ENCODE data around the gene TSPAN17. TPM values are rescaled to one million over a fixed set of nuclear protein-coding genes. Genes with fewer than 3 reads are reported as not detected.
"Not testable (repeated sequence)": the region's sequence is repeated elsewhere in the genome, so short reads cannot be mapped to it uniquely, and the experiment has no call there.

TSPAN17 gene
- total and polyA plus RNA-seq, 10 of the 15 experiments (the other 5 are each of a cell fraction or from before 2014, with no cell fraction given) = 0.24 to 17.1 (median 10.4) TPM

- H3K9me3 ChIP-seq (replicated peaks; ENCODE audit: control insufficient read depth, insufficient read depth, low read length) = no peaks in the 10 kb centered on the region
- H2AFZ ChIP-seq (ENCODE audit: control insufficient read depth, low read depth, low read length) = no peak overlapping the region
- ATAC-seq = no peak
- TF ChIP-seq CEBPB (IDR thresholded peaks at IDR 0.05; ENCODE audit: borderline replicate concordance in 1 of 2, low read depth in 2 of 2, low read length in 2 of 2) = no peak
- TF ChIP-seq EGR1 (IDR thresholded peaks at IDR 0.05; ENCODE audit: borderline replicate concordance in 1 of 2, low read depth in 2 of 2, low read length in 2 of 2) = no peak
- TF ChIP-seq GATAD2B (conservative IDR thresholded peaks at IDR 0.05; ENCODE audit: low read depth) = no peak
- no peak overlapping the region for H3K9ac ChIP-seq (ENCODE audit: control insufficient read depth, insufficient read depth, low read length)
- POLR2A ChIA-PET = no interaction called here
- in situ Hi-C loops (cut with MboI) = no loop called here
- H3K4me2 ChIP-seq (ENCODE audit: control insufficient read depth, insufficient read depth) = no peak overlapping the region
- no peaks in the 10 kb centered on the region for H3K4me1 ChIP-seq (ENCODE audit: control insufficient read depth, insufficient read depth, low read length)
- WGBS (ENCODE audit: insufficient coverage, insufficient replicate concordance, low lambda C conversion rate, missing lambda C conversion rate) = 23% methylated on average over 9 of the region's 9 CpGs
- H3K27ac ChIP-seq (ENCODE audit: control insufficient read depth, insufficient read depth) = no peak overlapping the region
- SMC1A ChIA-PET (ENCODE audit: uncharacterized antibody, unreplicated experiment) = no interaction called here
- H3K36me3 ChIP-seq (ENCODE audit: control insufficient read depth in 2 of 2, insufficient read depth in 2 of 2, low read length in 1 of 2) = no peaks in the 10 kb centered on the region
- H3K79me2 ChIP-seq (ENCODE audit: control insufficient read depth, insufficient read depth, low read length) = no peaks in the 10 kb centered on the region
- FAIRE-seq = no peak
- no TSS peak for BruUV-seq (replicated peaks)
- DNase-seq (ENCODE audit: low read depth, low spot score) = no peak
- H3K4me3 ChIP-seq = no peak overlapping the region
- CTCF ChIA-PET = interaction anchor here (1.6 kb wide), 1 partner anchor 37 kb away, joined by 7 read pairs; no protein-coding TSS in a partner anchor
- RAD21 ChIA-PET (ENCODE audit: unreplicated experiment) = interaction anchor here (1.0 kb wide), 1 partner anchor 37 kb away, joined by 3 read pairs; no protein-coding TSS in a partner anchor
- peaks cover 0 to 7% of the 10 kb centered on the region in 2 experiments; a peak in 3 of 4 replicates for H3K27me3 ChIP-seq (replicated peaks in 1 of 2; ENCODE audit: control insufficient read depth in 2 of 2, insufficient read depth in 2 of 2, low read length in 1 of 2)
- intact Hi-C loops (cut with micrococcal nuclease; ENCODE audit: unreplicated experiment) = no loop called here
- no peaks in the 10 kb centered on the region for H4K20me1 ChIP-seq (ENCODE audit: control insufficient read depth, insufficient read depth)
These were observed 50.8 kb downstream of the TSPAN17 start for GRCh38 chr5:176697934-176698538.

- H3K9me3 ChIP-seq (replicated peaks; ENCODE audit: control insufficient read depth, insufficient read depth, low read length); BruUV-seq (replicated peaks); H3K4me2 ChIP-seq (ENCODE audit: control insufficient read depth, insufficient read depth); H3K9ac ChIP-seq (ENCODE audit: control insufficient read depth, insufficient read depth, low read length); H4K20me1 ChIP-seq (ENCODE audit: control insufficient read depth, insufficient read depth); in situ Hi-C loops (cut with MboI); ATAC-seq; H3K79me2 ChIP-seq (ENCODE audit: control insufficient read depth, insufficient read depth, low read length); POLR2A ChIA-PET; DNase-seq (ENCODE audit: low read depth, low spot score); H3K27me3 ChIP-seq (replicated peaks in 1 of 2; ENCODE audit: control insufficient read depth in 2 of 2, insufficient read depth in 2 of 2, low read length in 1 of 2); FAIRE-seq; H3K27ac ChIP-seq (ENCODE audit: control insufficient read depth, insufficient read depth); H3K36me3 ChIP-seq (ENCODE audit: control insufficient read depth in 2 of 2, insufficient read depth in 2 of 2, low read length in 1 of 2); RAD21 ChIA-PET (ENCODE audit: unreplicated experiment); H3K4me3 ChIP-seq; intact Hi-C loops (cut with micrococcal nuclease; ENCODE audit: unreplicated experiment); SMC1A ChIA-PET (ENCODE audit: uncharacterized antibody, unreplicated experiment); H2AFZ ChIP-seq (ENCODE audit: control insufficient read depth, low read depth, low read length); H3K4me1 ChIP-seq (ENCODE audit: control insufficient read depth, insufficient read depth, low read length): not testable (repeated sequence)
- CTCF ChIA-PET = interaction anchor here (2.5 kb wide), 1 partner anchor 39 kb away, joined by 8 read pairs; no protein-coding TSS in a partner anchor
- WGBS (ENCODE audit: insufficient coverage, insufficient replicate concordance, low lambda C conversion rate, missing lambda C conversion rate) = 64% methylated on average over 5 of the region's 5 CpGs
These were observed 52.2 kb downstream of the TSPAN17 start for GRCh38 chr5:176699446-176699845.
